Loucy (cell line): Measurements from ENCODE around the gene RAMACL.

Source experiments
- H2AFZ ChIP-seq: fragments of 200-600 bp; sonication (generic); 2 replicates; pipeline ENCODE4 v1.6.0; 2016; ENCODE audit warnings: antibody characterized with exemption, mild to moderate bottlenecking, low read length, moderate library complexity
- H3F3A ChIP-seq: fragments of 200-600 bp; 2 replicates; pipeline ENCODE4 v1.6.0; 2016; ENCODE audit warnings: antibody characterized with exemption, low read depth, mild to moderate bottlenecking
- H3K27me3 ChIP-seq: fragments of 200-600 bp; sonication (generic); 2 replicates; pipeline ENCODE4 v1.6.1; 2014; ENCODE audit warnings: low read length, mild to moderate bottlenecking; ENCODE audit not compliant: insufficient read depth, poor library complexity, severe bottlenecking
- H3K36me3 ChIP-seq: fragments of 200-600 bp; sonication (generic); 2 replicates; pipeline ENCODE4 v1.6.1; 2016; ENCODE audit warnings: low read length; ENCODE audit not compliant: insufficient read depth
- H3K4me1 ChIP-seq: fragments of 200-600 bp; sonication (generic); 2 replicates; pipeline ENCODE4 v1.5.1; 2014; ENCODE audit warnings: low read length, mild to moderate bottlenecking; ENCODE audit not compliant: insufficient read depth, poor library complexity, severe bottlenecking
- H3K4me2 ChIP-seq: fragments of 200-600 bp; sonication (generic); 2 replicates; pipeline ENCODE4 v1.6.0; 2014; ENCODE audit warnings: antibody characterized with exemption, low read length, low read depth, mild to moderate bottlenecking; ENCODE audit not compliant: poor library complexity, severe bottlenecking
- H3K4me3 ChIP-seq: fragments of 200-600 bp; sonication (generic); 2 replicates; pipeline ENCODE4 v1.5.1; 2014; ENCODE audit warnings: low read length, mild to moderate bottlenecking, mixed read lengths; ENCODE audit not compliant: poor library complexity, severe bottlenecking
- H3K79me2 ChIP-seq: fragments of 200-600 bp; sonication (generic); 2 replicates; pipeline ENCODE4 v1.6.1; 2014; ENCODE audit warnings: low read length; ENCODE audit not compliant: insufficient read depth
- H3K9ac ChIP-seq: fragments of 200-600 bp; sonication (generic); 2 replicates; pipeline ENCODE4 v1.6.0; 2014; ENCODE audit warnings: mild to moderate bottlenecking, low read depth, low read length, moderate library complexity; ENCODE audit not compliant: poor library complexity, severe bottlenecking
- H3K9me2 ChIP-seq: fragments of 200-600 bp; sonication (generic); replicated peaks from 2 replicates; pipeline ENCODE4 v1.6.1; 2016; ENCODE audit warnings: low read depth, low read length, mixed read lengths
- H3K9me3 ChIP-seq: fragments of 200-600 bp; sonication (generic); 2 replicates; pipeline ENCODE4 v1.6.1; 2014; ENCODE audit warnings: mild to moderate bottlenecking, antibody characterized with exemption, low read length, low read depth; ENCODE audit not compliant: insufficient read depth
- H4K20me1 ChIP-seq: fragments of 200-600 bp; sonication (generic); 2 replicates; pipeline ENCODE4 v1.6.0; 2014; ENCODE audit warnings: antibody characterized with exemption, low read length, mild to moderate bottlenecking; ENCODE audit not compliant: insufficient read depth, poor library complexity, severe bottlenecking
- EZH2phosphoT487 ChIP-seq: fragments of 200-600 bp; IDR thresholded peaks from 2 replicates; pipeline ENCODE4 v1.6.1; 2018; ENCODE audit warnings: antibody characterized with exemption, mild to moderate bottlenecking, moderate library complexity, borderline replicate concordance
- TF ChIP-seq, protein P1 (sequence below): fragments of 200-600 bp; sonication (generic); conservative IDR thresholded peaks from 2 replicates; pipeline ENCODE4 v1.5.1; 2014; ENCODE audit warnings: mild to moderate bottlenecking, antibody characterized with exemption, low read length

Gene RAMACL

GRCh38 chr6:166572370-166573261 lies 13.9 kb downstream of the RAMACL start:
- Histone ChIP-seq H3K4me1 (no peaks in the 10 kb centered on the region), H3F3A (no peaks in the 10 kb centered on the region), H3K27me3 (no peaks in the 10 kb centered on the region), H3K4me3 (no peak overlapping the region), H3K9ac (no peak overlapping the region), H3K79me2 (no peaks in the 10 kb centered on the region), H3K9me3 (peaks cover 5% of the 10 kb centered on the region; the same call in 1 of the 2 replicates), H3K4me2 (no peak overlapping the region), H2AFZ (no peak overlapping the region), H3K9me2 (no peaks in the 10 kb centered on the region), H3K36me3 (no peaks in the 10 kb centered on the region), H4K20me1 (no peaks in the 10 kb centered on the region)
- no peak for TF ChIP-seq EZH2phosphoT487
- TF ChIP-seq, protein P1, sequence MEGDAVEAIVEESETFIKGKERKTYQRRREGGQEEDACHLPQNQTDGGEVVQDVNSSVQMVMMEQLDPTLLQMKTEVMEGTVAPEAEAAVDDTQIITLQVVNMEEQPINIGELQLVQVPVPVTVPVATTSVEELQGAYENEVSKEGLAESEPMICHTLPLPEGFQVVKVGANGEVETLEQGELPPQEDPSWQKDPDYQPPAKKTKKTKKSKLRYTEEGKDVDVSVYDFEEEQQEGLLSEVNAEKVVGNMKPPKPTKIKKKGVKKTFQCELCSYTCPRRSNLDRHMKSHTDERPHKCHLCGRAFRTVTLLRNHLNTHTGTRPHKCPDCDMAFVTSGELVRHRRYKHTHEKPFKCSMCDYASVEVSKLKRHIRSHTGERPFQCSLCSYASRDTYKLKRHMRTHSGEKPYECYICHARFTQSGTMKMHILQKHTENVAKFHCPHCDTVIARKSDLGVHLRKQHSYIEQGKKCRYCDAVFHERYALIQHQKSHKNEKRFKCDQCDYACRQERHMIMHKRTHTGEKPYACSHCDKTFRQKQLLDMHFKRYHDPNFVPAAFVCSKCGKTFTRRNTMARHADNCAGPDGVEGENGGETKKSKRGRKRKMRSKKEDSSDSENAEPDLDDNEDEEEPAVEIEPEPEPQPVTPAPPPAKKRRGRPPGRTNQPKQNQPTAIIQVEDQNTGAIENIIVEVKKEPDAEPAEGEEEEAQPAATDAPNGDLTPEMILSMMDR: no peak

GRCh38 chr6:166570929-166571713 lies 15.4 kb downstream of the RAMACL start:
- H2AFZ ChIP-seq: no peak overlapping the region
- H3K9me3 ChIP-seq: peaks cover 5% of the 10 kb centered on the region; the same call in 1 of the 2 replicates
- no peaks in the 10 kb centered on the region for H3K27me3 ChIP-seq
- no peaks in the 10 kb centered on the region for H3K9me2 ChIP-seq
- no peaks in the 10 kb centered on the region for H3K36me3 ChIP-seq
- no peak overlapping the region for H3K4me2 ChIP-seq
- H3K4me1 ChIP-seq: no peaks in the 10 kb centered on the region
- H3K9ac ChIP-seq: no peak overlapping the region
- no peaks in the 10 kb centered on the region for H3F3A ChIP-seq
- H3K4me3 ChIP-seq: no peak overlapping the region
- no peak for TF ChIP-seq EZH2phosphoT487
- TF ChIP-seq, protein P1: no peak
- H3K79me2 ChIP-seq: no peaks in the 10 kb centered on the region
- H4K20me1 ChIP-seq: no peaks in the 10 kb centered on the region

DNA sequence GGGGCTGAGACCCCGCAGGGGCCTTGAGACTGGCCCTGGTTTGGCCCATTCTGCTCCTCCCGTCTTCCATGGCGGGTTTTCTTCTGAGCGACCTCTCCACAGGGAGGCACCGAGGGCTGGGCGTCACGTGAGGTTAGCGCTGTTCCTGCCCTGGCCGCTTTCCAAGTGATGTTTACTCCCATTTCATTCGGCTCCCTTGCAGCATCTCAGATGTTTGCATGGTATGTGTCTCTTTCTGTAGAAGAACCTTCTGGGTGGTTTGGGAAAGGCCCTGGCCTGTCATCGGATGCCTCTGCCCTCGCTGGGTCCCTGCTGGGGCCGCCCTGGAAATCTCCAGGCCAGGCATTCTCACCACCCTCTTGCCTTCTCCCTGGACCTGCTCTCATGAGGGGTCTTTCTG lies 17.3 kb downstream of the RAMACL start:
- Histone ChIP-seq H2AFZ (no peak overlapping the region), H3K9ac (no peak overlapping the region), H3K9me2 (no peaks in the 10 kb centered on the region), H3K36me3 (no peaks in the 10 kb centered on the region), H3K4me2 (no peak overlapping the region), H3K9me3 (no peaks in the 10 kb centered on the region), H4K20me1 (no peaks in the 10 kb centered on the region), H3K79me2 (no peaks in the 10 kb centered on the region), H3F3A (no peaks in the 10 kb centered on the region), H3K4me1 (no peaks in the 10 kb centered on the region), H3K4me3 (no peak overlapping the region), H3K27me3 (no peaks in the 10 kb centered on the region)
- no peak for TF ChIP-seq EZH2phosphoT487
- TF ChIP-seq, protein P1: no peak
